HepG2 (cell line): Measurements from ENCODE around the gene SLC17A9. TPM values are rescaled to one million over a fixed set of nuclear protein-coding genes. Genes with fewer than 3 reads are reported as not detected.

ENCODE experiments used
- BHLHE40 ChIP-seq: IDR thresholded peaks from 2 replicates; pipeline ENCODE4 v1.6.1; 2011; ENCODE audit warnings: low read length, improper control_type of control experiment
- CENPX ChIP-seq: sonication (generic); formaldehyde crosslinking; IDR thresholded peaks from 2 replicates; pipeline ENCODE4 v1.9.0; 2021; ENCODE audit warnings: mild to moderate bottlenecking, missing genetic modification reagents, moderate library complexity
- EP300 ChIP-seq, 3 experiments: sonication (generic) in 1 of 3; formaldehyde crosslinking in 1 of 3; IDR thresholded peaks; 2 replicates each; pipeline versions ENCODE4 v1.5.1 to v1.6.1; 2011 to 2020; ENCODE audit warnings: low read depth in 2 of 3, low read length in 2 of 3, borderline replicate concordance in 1 of 3, improper control_type of control experiment in 1 of 3, mild to moderate bottlenecking in 1 of 3, missing genetic modification reagents in 1 of 3, moderate library complexity in 1 of 3
- FOSL2 ChIP-seq: sonication (generic); formaldehyde crosslinking; IDR thresholded peaks from 2 replicates; pipeline ENCODE4 v1.4.0; 2020; ENCODE audit warnings: missing genetic modification reagents
- ISL2 ChIP-seq: sonication (generic); formaldehyde crosslinking; IDR thresholded peaks from 2 replicates; pipeline ENCODE4 v1.5.0; 2020; ENCODE audit warnings: missing genetic modification reagents
- NFIC ChIP-seq: IDR thresholded peaks from 2 replicates; pipeline ENCODE4 v1.6.1; 2012; ENCODE audit warnings: mild to moderate bottlenecking, low read length, inconsistent platforms
- ZNF367 ChIP-seq: sonication (generic); formaldehyde crosslinking; IDR thresholded peaks from 2 replicates; pipeline ENCODE4 v1.4.0; 2020; ENCODE audit warnings: missing genetic modification reagents, borderline replicate concordance
- ZNF780A ChIP-seq: sonication (generic); formaldehyde crosslinking; IDR thresholded peaks from 2 replicates; pipeline ENCODE4 v1.8.0; 2022; ENCODE audit warnings: mild to moderate bottlenecking, missing genetic modification reagents, moderate library complexity
- polyA plus RNA-seq, 8 experiments: library from polyadenylated mRNA; depleted of rRNA in 3 of 8; stranded (reverse) in 7 of 8; unstranded in 1 of 8; fragments of >200 nt; fragmentation: Illumina TruSeq in 4 of 8; extraction: Trizol in 4 of 8; gene quantifications; 2 replicates each; pipeline versions ENCODE4 v1.2.1 to v1.2.3, GENCODE V29; 2011 to 2016; ENCODE audit warnings: low read depth in 4 of 8, missing spikeins in 1 of 8, mixed read lengths in 1 of 8; ENCODE audit not compliant: insufficient read depth in 1 of 8
- total RNA-seq, 5 experiments: library from RNA; depleted of rRNA; stranded (reverse); fragments of >200 nt; fragmentation: Illumina TruSeq; extraction: Trizol; gene quantifications; 2 replicates each; pipeline ENCODE4 v1.2.3, GENCODE V29; 2016; ENCODE audit warnings: low read depth in 1 of 5
- TF ChIP-seq, protein P1 (sequence below): sonication (generic); formaldehyde crosslinking; IDR thresholded peaks from 2 replicates; pipeline ENCODE4 v1.5.0; 2020; ENCODE audit warnings: mild to moderate bottlenecking, missing genetic modification reagents, borderline replicate concordance
- TF ChIP-seq, protein P2 (sequence below): sonication (generic); formaldehyde crosslinking; IDR thresholded peaks from 2 replicates; pipeline ENCODE4 v1.4.0; 2020; ENCODE audit warnings: mild to moderate bottlenecking, missing genetic modification reagents
- TF ChIP-seq, protein P3 (sequence below): sonication (generic); formaldehyde crosslinking; IDR thresholded peaks from 2 replicates; pipeline ENCODE4 v1.8.1; 2022; ENCODE audit warnings: low read depth, mild to moderate bottlenecking, missing genetic modification reagents
- TF ChIP-seq, protein P4 (sequence below): sonication (generic); formaldehyde crosslinking; conservative IDR thresholded peaks from 2 replicates; pipeline ENCODE4 v1.8.0; 2022; ENCODE audit warnings: mild to moderate bottlenecking, moderate library complexity, missing genetic modification reagents

Gene SLC17A9
- total and polyA plus RNA-seq, 2 of the 13 experiments (the other 11 are each of a cell fraction or from before 2014, with no cell fraction given), result 110 to 191 TPM

DNA sequence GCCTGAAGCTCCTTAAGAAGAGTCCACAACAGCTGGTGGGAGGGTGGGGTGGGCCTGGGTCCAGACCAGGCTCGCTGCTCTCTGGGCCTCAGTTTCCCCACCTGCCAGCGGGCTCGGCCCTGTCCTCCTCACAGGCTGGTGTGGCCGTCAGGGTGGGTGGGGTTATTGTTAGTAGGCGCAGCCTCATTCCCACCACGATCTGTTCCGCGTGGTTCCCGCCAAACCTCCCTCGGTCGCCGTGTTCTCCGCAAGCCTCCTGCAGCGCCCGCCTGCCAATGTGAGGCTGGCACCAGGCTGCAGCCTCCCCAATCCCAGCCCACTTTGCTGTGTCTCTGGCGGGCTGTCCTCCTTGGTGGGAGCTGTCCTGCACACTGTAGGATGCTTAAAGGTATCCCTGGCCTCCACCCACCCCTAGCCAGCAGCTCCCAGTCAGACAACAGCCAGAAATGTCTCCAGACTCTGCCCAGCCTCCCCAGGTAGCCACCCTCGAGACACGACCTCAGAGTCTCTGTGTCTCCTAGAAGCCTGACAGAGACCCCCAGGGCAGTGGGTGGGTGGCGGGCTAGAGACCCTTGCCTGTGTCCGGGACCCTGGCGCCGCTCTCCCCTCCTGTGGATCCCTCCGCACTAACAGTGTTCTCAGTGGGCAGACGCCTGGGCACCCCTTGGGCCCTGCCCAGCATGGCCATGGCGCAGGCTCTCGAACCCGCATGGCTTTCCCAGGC lies 15.3 kb downstream of the SLC17A9 start (continued):
- TF ChIP-seq, protein P1, sequence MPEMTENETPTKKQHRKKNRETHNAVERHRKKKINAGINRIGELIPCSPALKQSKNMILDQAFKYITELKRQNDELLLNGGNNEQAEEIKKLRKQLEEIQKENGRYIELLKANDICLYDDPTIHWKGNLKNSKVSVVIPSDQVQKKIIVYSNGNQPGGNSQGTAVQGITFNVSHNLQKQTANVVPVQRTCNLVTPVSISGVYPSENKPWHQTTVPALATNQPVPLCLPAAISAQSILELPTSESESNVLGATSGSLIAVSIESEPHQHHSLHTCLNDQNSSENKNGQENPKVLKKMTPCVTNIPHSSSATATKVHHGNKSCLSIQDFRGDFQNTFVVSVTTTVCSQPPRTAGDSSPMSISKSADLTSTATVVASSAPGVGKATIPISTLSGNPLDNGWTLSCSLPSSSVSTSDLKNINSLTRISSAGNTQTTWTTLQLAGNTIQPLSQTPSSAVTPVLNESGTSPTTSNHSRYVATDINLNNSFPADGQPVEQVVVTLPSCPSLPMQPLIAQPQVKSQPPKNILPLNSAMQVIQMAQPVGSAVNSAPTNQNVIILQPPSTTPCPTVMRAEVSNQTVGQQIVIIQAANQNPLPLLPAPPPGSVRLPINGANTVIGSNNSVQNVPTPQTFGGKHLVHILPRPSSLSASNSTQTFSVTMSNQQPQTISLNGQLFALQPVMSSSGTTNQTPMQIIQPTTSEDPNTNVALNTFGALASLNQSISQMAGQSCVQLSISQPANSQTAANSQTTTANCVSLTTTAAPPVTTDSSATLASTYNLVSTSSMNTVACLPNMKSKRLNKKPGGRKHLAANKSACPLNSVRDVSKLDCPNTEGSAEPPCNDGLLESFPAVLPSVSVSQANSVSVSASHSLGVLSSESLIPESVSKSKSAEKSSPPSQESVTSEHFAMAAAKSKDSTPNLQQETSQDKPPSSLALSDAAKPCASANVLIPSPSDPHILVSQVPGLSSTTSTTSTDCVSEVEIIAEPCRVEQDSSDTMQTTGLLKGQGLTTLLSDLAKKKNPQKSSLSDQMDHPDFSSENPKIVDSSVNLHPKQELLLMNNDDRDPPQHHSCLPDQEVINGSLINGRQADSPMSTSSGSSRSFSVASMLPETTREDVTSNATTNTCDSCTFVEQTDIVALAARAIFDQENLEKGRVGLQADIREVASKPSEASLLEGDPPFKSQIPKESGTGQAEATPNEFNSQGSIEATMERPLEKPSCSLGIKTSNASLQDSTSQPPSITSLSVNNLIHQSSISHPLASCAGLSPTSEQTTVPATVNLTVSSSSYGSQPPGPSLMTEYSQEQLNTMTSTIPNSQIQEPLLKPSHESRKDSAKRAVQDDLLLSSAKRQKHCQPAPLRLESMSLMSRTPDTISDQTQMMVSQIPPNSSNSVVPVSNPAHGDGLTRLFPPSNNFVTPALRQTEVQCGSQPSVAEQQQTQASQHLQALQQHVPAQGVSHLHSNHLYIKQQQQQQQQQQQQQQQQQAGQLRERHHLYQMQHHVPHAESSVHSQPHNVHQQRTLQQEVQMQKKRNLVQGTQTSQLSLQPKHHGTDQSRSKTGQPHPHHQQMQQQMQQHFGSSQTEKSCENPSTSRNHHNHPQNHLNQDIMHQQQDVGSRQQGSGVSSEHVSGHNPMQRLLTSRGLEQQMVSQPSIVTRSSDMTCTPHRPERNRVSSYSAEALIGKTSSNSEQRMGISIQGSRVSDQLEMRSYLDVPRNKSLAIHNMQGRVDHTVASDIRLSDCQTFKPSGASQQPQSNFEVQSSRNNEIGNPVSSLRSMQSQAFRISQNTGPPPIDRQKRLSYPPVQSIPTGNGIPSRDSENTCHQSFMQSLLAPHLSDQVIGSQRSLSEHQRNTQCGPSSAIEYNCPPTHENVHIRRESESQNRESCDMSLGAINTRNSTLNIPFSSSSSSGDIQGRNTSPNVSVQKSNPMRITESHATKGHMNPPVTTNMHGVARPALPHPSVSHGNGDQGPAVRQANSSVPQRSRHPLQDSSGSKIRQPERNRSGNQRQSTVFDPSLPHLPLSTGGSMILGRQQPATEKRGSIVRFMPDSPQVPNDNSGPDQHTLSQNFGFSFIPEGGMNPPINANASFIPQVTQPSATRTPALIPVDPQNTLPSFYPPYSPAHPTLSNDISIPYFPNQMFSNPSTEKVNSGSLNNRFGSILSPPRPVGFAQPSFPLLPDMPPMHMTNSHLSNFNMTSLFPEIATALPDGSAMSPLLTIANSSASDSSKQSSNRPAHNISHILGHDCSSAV (CRISPR knock-in tag), result no peak
- TF ChIP-seq, protein P2, sequence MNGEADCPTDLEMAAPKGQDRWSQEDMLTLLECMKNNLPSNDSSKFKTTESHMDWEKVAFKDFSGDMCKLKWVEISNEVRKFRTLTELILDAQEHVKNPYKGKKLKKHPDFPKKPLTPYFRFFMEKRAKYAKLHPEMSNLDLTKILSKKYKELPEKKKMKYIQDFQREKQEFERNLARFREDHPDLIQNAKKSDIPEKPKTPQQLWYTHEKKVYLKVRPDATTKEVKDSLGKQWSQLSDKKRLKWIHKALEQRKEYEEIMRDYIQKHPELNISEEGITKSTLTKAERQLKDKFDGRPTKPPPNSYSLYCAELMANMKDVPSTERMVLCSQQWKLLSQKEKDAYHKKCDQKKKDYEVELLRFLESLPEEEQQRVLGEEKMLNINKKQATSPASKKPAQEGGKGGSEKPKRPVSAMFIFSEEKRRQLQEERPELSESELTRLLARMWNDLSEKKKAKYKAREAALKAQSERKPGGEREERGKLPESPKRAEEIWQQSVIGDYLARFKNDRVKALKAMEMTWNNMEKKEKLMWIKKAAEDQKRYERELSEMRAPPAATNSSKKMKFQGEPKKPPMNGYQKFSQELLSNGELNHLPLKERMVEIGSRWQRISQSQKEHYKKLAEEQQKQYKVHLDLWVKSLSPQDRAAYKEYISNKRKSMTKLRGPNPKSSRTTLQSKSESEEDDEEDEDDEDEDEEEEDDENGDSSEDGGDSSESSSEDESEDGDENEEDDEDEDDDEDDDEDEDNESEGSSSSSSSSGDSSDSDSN (CRISPR knock-in tag), result no peak
- TF ChIP-seq ISL2 (CRISPR knock-in tag) (0 out of 2 replicates have a peak, but pooled peaks have one; percentile 8), ZNF780A (no peak), BHLHE40 (no peak), NFIC (no peak), ZNF367 (CRISPR knock-in tag) (no peak), FOSL2 (no peak), CENPX (CRISPR knock-in tag) (no peak), EP300 (IDR thresholded peaks at IDR 0.05; ENCODE audit: low read depth in 2 of 2, low read length in 2 of 2) (no peak), EP300 (CRISPR knock-in tag; IDR thresholded peaks at IDR 0.05; ENCODE audit: borderline replicate concordance) (no peak)
- TF ChIP-seq, protein P3, sequence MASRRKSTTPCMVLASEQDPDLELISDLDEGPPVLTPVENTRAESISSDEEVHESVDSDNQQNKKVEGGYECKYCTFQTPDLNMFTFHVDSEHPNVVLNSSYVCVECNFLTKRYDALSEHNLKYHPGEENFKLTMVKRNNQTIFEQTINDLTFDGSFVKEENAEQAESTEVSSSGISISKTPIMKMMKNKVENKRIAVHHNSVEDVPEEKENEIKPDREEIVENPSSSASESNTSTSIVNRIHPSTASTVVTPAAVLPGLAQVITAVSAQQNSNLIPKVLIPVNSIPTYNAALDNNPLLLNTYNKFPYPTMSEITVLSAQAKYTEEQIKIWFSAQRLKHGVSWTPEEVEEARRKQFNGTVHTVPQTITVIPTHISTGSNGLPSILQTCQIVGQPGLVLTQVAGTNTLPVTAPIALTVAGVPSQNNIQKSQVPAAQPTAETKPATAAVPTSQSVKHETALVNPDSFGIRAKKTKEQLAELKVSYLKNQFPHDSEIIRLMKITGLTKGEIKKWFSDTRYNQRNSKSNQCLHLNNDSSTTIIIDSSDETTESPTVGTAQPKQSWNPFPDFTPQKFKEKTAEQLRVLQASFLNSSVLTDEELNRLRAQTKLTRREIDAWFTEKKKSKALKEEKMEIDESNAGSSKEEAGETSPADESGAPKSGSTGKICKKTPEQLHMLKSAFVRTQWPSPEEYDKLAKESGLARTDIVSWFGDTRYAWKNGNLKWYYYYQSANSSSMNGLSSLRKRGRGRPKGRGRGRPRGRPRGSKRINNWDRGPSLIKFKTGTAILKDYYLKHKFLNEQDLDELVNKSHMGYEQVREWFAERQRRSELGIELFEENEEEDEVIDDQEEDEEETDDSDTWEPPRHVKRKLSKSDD (CRISPR knock-in tag), result no peak; the same call in 1 of the 2 replicates
- TF ChIP-seq, protein P4, sequence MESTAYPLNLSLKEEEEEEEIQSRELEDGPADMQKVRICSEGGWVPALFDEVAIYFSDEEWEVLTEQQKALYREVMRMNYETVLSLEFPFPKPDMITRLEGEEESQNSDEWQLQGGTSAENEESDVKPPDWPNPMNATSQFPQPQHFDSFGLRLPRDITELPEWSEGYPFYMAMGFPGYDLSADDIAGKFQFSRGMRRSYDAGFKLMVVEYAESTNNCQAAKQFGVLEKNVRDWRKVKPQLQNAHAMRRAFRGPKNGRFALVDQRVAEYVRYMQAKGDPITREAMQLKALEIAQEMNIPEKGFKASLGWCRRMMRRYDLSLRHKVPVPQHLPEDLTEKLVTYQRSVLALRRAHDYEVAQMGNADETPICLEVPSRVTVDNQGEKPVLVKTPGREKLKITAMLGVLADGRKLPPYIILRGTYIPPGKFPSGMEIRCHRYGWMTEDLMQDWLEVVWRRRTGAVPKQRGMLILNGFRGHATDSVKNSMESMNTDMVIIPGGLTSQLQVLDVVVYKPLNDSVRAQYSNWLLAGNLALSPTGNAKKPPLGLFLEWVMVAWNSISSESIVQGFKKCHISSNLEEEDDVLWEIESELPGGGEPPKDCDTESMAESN (CRISPR knock-in tag), result no peak
